Transverse colon (tissue), 3 donors: ENCODE measurements around the gene RELB.
"Not testable (repeated sequence)": the region's sequence is repeated elsewhere in the genome, so short reads cannot be mapped to it uniquely, and the experiment has no call there.

Source experiments
- CTCF ChIP-seq, 5 experiments: fragments of 200-600 bp in 3 of 5; fragments of 450-650 bp in 2 of 5; sonication (generic) in 3 of 5; IDR thresholded peaks; 1 replicate in 2 of 5; 2 replicates in 3 of 5; pipeline ENCODE4 v1.5.1; 2016 to 2017; ENCODE audit warnings: antibody characterized with exemption in 5 of 5, inconsistent platforms in 3 of 5, mild to moderate bottlenecking in 2 of 5, moderate library complexity in 1 of 5
- EP300 ChIP-seq: sonication (generic); formaldehyde crosslinking; IDR thresholded peaks from one replicate; pipeline ENCODE4 v1.6.1; 2017; ENCODE audit warnings: antibody characterized with exemption, low read depth
- POLR2A ChIP-seq: fragments of 450-650 bp; IDR thresholded peaks from one replicate; pipeline ENCODE4 v1.6.1; 2016; ENCODE audit warnings: antibody characterized with exemption, mild to moderate bottlenecking, moderate library complexity

GRCh38 chr19:44971451-44971850, 29.8 kb upstream of the RELB start:
- not testable (repeated sequence) for TF ChIP-seq CTCF (IDR thresholded peaks at IDR 0.05); POLR2A; EP300
